HL-60/S4 treated with retinoic acid at 250 ng/mL for 4 days and 3 days (cell line): ENCODE data around the gene RGS10.

Experiments used
- in situ Hi-C: fragments of 300-500 bp; cut with MboI; formaldehyde crosslinking; loops from 2 replicates; pipeline ENCODE4 v1.7.0; 2022; ENCODE audit warnings: low sequenced_read_pairs

Gene RGS10

DNA sequence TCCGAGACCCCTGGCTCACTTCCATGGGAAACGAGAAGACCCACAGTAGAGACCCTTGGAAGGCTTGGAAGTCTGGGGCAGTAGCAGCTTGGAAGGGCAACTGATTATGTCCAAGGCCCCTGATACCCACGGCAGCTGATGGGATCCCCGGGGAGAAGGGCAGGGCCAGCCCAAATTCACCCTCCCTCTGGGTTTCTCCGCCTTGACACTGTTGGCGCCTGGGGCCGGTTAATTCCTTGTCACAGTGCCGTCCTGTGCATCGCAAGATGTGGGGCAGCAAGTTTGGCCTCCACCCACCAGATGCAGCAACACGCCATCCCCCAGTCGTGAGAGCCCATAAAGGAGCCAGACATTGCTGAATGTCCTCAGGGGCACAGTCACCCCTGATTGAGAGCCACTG lies 89.2 kb downstream of the RGS10 start:
- in situ Hi-C loops: no loop called here

DNA sequence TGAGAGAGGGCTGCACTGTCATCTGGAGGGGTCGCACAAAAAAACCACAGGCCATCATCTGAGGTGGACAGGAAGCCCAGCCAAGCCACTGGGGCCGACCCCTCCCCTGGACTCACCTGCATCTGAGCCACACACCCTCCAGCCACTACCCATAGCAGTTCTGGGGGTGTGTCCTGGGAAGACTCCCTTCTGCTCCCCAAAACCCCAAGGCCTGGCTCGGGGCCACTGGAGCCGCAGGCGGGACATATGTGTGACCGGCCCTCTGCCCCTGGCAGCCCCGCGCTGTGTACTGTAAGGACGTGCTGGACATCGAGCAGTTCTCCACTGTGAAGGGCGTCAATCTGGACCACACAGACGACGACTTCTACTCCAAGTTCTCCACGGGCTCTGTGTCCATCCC lies 90.1 kb downstream of the RGS10 start:
- in situ Hi-C loops: no loop called here

GRCh38 chr10:119451300-119451896 lies 91.1 kb downstream of the RGS10 start:
- in situ Hi-C loops: no loop called here

GRCh38 chr10:119450606-119451299 lies 91.8 kb downstream of the RGS10 start:
- in situ Hi-C loops: no loop called here
